Measurements from ENCODE around the gene GNAZ.

GNAZ gene

DNA sequence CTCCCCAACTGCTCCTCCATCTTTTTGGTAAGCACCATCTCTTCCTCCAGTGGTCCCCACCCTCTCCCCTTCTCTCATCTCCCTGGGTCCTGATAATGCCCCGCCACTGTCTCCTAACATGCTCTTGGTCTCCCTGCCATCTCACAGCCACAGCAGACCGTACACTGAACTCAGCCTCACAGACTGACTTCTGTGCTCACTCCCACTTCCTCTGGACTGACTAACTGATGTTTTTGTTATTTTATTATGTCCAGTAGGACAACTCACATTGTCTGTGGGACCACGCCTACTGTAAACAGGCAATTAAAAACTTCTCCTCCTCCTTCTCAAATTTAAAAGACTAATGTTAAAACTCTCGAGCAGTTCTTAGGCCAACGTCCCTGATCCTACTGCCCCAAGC lies 2.6 kb upstream of the GNAZ start:
- no peak overlapping the region for H3K27ac ChIP-seq
- TF ChIP-seq, protein P1, sequence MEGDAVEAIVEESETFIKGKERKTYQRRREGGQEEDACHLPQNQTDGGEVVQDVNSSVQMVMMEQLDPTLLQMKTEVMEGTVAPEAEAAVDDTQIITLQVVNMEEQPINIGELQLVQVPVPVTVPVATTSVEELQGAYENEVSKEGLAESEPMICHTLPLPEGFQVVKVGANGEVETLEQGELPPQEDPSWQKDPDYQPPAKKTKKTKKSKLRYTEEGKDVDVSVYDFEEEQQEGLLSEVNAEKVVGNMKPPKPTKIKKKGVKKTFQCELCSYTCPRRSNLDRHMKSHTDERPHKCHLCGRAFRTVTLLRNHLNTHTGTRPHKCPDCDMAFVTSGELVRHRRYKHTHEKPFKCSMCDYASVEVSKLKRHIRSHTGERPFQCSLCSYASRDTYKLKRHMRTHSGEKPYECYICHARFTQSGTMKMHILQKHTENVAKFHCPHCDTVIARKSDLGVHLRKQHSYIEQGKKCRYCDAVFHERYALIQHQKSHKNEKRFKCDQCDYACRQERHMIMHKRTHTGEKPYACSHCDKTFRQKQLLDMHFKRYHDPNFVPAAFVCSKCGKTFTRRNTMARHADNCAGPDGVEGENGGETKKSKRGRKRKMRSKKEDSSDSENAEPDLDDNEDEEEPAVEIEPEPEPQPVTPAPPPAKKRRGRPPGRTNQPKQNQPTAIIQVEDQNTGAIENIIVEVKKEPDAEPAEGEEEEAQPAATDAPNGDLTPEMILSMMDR (conservative IDR thresholded peaks at IDR 0.05): no peak

DNA sequence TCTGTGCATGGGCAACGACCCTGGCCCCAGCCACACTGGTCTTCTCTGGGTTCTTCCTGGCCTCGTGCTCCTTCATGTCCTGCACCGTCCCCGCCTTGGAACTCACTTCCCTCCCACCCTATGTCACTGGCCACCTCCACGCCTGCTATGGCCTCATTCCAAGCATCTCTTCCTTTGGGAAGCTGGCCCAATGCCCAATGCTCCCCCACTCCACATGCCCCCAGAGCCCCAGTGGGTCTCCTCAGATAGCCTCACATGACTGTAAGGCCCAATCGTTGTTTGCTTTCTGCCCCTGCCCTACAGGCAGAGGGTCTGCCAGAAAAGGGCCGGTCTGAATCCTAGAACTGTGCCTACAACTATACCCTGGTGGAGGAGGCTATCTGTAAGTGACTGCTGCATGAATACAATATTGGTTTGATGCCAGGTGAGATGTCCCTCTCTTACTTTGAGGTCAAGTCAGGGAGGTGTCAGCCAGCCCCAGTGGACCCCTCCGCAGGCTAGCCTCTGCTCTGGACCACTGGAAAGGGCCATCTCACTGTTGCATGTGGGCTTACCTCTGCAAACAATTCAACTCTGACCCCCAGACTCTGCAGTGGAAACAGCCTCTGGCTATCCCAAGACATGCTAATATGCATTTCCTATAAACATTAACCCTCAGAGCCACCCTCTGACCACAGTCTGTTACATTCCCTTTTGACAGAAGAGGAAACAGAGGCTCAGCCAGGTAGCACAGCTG lies 2.1 kb upstream of the GNAZ start:
- H3K27ac ChIP-seq: no peak overlapping the region
- TF ChIP-seq, protein P1 (conservative IDR thresholded peaks at IDR 0.05): no peak

DNA sequence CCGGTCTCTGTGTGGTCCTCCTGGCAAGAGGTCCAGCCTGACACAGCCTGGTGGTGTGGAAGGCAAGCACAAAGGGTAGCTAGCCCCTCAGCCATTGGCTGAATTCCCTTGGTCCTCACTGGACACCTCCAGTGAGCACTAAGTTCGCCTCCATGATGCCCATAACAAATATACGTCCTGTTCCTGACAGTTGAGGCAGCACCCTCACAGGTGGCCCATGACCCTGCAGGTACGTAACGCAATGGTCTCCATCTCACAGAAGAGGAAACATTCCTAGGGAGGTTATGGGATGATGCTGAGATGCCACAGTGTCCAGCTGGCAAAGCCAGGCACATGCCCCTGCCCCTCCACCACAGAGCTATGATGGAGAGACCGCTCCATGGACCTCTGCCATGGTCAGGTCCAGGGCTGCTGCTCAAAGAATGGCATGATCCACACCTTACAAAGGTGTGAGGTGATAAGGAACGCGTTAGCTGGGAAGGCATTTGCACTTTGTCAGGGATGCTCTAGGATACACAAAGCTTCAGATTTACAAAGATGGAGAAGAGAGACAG lies 1.4 kb upstream of the GNAZ start:
- TF ChIP-seq, protein P1 (conservative IDR thresholded peaks at IDR 0.05): no peak
- peak overlapping the region; percentile 78 for H3K27ac ChIP-seq

DNA sequence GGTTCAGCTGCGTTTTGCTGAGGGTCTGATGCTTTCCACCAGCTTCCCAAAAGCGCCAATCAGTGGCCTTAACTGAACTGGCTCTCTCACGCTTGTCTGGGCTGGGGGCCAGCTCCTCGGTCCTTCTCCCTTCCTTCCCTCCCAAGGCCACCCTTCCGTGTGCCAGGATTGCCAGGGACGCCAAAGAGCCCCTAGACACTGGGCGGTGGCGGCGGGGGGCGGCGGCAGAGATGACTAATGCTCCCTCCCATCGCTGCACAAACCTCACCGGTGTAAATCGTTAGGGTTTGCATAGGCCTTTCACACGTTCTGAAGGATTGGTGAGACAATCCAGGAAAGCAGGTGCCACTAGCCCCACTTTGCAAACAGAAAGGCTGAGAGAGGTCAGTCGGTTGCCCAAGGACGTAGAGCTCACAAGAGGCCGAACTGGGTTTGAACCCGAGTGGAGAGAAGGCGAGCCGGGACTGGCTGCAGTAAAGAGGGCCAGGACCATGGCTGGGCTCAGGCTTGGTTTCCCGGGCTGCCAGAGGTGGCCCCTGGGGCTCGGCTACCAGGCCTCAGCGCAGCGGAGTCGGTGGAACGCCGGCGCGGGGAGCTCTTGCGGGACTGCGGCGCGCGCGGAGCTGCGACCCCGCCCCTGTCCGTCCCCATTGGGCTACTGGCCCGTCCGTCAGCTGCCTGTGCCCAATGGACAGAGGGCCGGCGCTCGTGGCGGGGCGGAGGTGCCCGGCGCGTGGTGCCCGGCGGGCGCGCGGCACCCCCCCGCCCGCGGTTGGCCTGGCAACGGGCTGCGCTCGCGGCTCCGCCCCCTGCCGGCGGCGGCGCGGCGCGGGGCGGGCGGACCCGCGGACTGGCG lies 589 bp upstream of the GNAZ start:
- peak overlapping the region; percentile 78 for H3K27ac ChIP-seq
- TF ChIP-seq, protein P1 (conservative IDR thresholded peaks at IDR 0.05): no peak

DNA sequence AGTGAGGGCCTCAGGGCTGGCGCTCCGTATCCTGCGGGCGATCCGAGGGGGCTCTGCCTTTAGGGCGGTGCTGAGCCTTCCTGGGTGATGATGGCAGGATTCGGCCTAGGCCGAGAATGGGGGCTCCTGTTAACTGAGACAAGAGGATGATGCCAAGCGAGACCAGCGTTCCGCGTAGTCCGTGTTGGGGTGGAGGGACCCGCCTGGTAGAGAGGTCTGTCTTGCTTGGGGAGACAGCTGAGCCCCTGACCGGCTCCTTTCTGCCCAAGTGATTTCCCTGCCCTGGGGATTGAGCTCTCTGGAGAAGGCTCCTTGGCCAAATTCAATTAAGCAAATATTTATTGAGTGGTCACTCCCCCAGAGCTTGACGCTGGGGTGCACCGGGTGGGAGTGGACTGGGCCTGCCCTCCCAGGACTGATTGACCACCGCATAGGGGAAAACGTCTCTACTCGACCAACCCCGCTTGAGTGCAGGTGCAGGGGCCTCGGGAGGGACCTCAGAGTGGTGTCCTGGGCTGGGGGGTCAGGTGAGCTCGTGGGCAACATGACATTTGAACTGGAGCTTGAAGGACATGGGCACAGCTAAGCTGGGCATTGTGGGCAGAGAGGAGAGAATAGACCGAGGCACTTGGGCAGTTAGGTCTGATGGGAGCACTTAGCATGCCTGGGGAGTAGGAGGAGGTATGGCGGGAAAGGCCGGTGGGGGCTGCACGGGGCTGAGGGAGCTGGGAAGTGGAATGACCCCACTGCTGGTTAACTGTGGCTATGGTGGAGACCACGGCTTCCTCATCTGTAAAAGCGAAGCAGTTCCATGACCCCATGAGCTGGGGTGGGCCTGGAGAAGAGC lies 1.1 kb downstream of the GNAZ start:
- TF ChIP-seq, protein P1 (conservative IDR thresholded peaks at IDR 0.05): no peak
- peak overlapping the region; percentile 78; the same call in 1 of the 2 replicates for H3K27ac ChIP-seq

DNA sequence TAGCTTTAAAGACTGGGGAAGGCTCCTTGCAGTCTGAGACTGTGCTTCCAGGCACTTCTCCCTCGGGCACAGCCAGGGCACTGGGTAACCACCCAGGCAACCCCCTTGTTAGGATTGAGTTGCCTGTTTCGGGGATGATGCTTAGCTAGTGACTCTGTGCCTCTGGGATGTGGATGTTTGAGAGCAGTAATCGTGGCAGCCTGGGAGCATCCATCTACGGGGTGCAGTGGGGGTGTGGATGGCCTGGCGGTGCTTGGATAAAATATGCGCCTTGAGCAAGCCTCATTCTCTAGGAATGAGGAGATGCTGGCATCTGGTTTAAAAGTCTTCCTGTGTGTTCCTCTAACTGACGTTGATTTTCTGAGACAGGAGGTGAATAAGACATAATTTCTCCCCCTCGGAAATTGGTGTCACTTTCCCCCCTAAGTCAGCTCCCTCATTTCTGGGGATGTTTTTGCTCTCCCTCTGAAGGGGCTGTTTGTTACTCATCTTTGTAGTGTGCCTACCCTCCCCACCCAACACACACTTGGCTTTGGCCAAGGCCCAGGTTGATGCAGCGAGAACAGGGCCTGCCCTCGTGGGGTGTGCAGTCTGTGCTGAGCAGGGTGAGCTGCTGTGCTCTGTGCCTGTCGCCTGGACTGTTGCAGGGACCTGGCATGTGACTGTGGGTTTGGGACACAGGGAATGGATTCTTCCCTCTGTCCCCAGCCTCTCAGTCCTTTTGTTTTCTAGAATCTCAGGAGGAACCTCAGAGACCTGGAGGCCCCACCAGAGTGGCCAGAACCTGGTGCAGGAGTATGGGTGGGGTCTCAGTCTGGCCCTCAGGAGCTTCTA lies 2.0 kb downstream of the GNAZ start:
- H3K27ac ChIP-seq: no peak overlapping the region
- TF ChIP-seq, protein P1 (conservative IDR thresholded peaks at IDR 0.05): no peak
